ENCODE measurements around the gene ANP32B.
"Not testable (repeated sequence)": the region's sequence is repeated elsewhere in the genome, so short reads cannot be mapped to it uniquely, and the experiment has no call there.

The ANP32B gene

GRCh38 chr9:97982683-97983588 lies at the start of gene ANP32B:
TSS of gene ANP32B (plus strand) at chr9:97983341. CDS start at chr9:97983556, 215 bp downstream.
- peak; percentile 94 for DNase-seq (ENCODE audit: low read depth)

- DNase-seq (ENCODE audit: low read depth), result no peak
These were observed 48.6 kb upstream of the ANP32B start for GRCh38 chr9:97934321-97935115.

GRCh38 chr9:97935276-97935675 lies 47.9 kb upstream of the ANP32B start:
- DNase-seq (ENCODE audit: low read depth), result no peak

- DNase-seq (ENCODE audit: low read depth), result no peak
These were observed 46.1 kb upstream of the ANP32B start for GRCh38 chr9:97936998-97937397.

- no peak for DNase-seq (ENCODE audit: low read depth)
These were observed 45.0 kb upstream of the ANP32B start, which contains the start of gene HEMGN for GRCh38 chr9:97938081-97938644. TSS of gene HEMGN (minus strand) at chr9:97938172. CDS start at chr9:97938136, 36 bp downstream.

- no peak for DNase-seq (ENCODE audit: low read depth)
These were observed 42.9 kb upstream of the ANP32B start for GRCh38 chr9:97940233-97940632.

- no peak for DNase-seq (ENCODE audit: low read depth)
These were observed 42.4 kb upstream of the ANP32B start for GRCh38 chr9:97940741-97941140.

GRCh38 chr9:97941323-97941722 lies 41.8 kb upstream of the ANP32B start:
- no peak for DNase-seq (ENCODE audit: low read depth)

- no peak for DNase-seq (ENCODE audit: low read depth)
These were observed 39.8 kb upstream of the ANP32B start for GRCh38 chr9:97943308-97943855.

- DNase-seq (ENCODE audit: low read depth), result no peak
These were observed 38.5 kb upstream of the ANP32B start for GRCh38 chr9:97944612-97945011.

- not testable (repeated sequence) for DNase-seq (ENCODE audit: low read depth)
These were observed 37.7 kb upstream of the ANP32B start for GRCh38 chr9:97945470-97945869.

- DNase-seq (ENCODE audit: low read depth), result not testable (repeated sequence)
These were observed 36.0 kb upstream of the ANP32B start for GRCh38 chr9:97947094-97947493.

GRCh38 chr9:97950873-97951272 lies 32.3 kb upstream of the ANP32B start:
- not testable (repeated sequence) for DNase-seq (ENCODE audit: low read depth)

GRCh38 chr9:97954550-97954989 lies 28.6 kb upstream of the ANP32B start:
- peak; percentile 18 for DNase-seq (ENCODE audit: low read depth)

GRCh38 chr9:97956331-97956730 lies 26.8 kb upstream of the ANP32B start:
- DNase-seq (ENCODE audit: low read depth), result no peak

- no peak for DNase-seq (ENCODE audit: low read depth)
These were observed 24.2 kb upstream of the ANP32B start for GRCh38 chr9:97958812-97959511.

GRCh38 chr9:97959585-97959984 lies 23.6 kb upstream of the ANP32B start:
- no peak for DNase-seq (ENCODE audit: low read depth)

- not testable (repeated sequence) for DNase-seq (ENCODE audit: low read depth)
These were observed 22.3 kb upstream of the ANP32B start for GRCh38 chr9:97960678-97961328.

- DNase-seq (ENCODE audit: low read depth), result no peak
These were observed 21.8 kb upstream of the ANP32B start for GRCh38 chr9:97961361-97961760.

GRCh38 chr9:97962136-97962535 lies 21.0 kb upstream of the ANP32B start:
- no peak for DNase-seq (ENCODE audit: low read depth)

GRCh38 chr9:97962575-97962974 lies 20.6 kb upstream of the ANP32B start:
- DNase-seq (ENCODE audit: low read depth), result no peak

All from activated T-helper 1 cell treated with Interleukin-2 at 50 U/mL for 16 hours (primary cell).